HepG2 (cell line): ENCODE measurements around the gene CD79A. TPM values are rescaled to one million over a fixed set of nuclear protein-coding genes. Genes with fewer than 3 reads are reported as not detected.

Experiments
- EP300 ChIP-seq, 3 experiments: sonication (generic) in 1 of 3; formaldehyde crosslinking in 1 of 3; IDR thresholded peaks; 2 replicates each; pipeline versions ENCODE4 v1.5.1 to v1.6.1; 2011 to 2020; ENCODE audit warnings: low read depth in 2 of 3, low read length in 2 of 3, borderline replicate concordance in 1 of 3, improper control_type of control experiment in 1 of 3, mild to moderate bottlenecking in 1 of 3, missing genetic modification reagents in 1 of 3, moderate library complexity in 1 of 3
- HHEX ChIP-seq: IDR thresholded peaks from 2 replicates; pipeline ENCODE4 v1.6.1; 2016; ENCODE audit warnings: control low read depth
- IRF1 ChIP-seq: sonication (generic); formaldehyde crosslinking; IDR thresholded peaks from 2 replicates; pipeline ENCODE4 v1.4.0; 2020; ENCODE audit warnings: low read depth, mild to moderate bottlenecking, missing genetic modification reagents
- SOX13 ChIP-seq, 3 experiments: fragments of 450-650 bp in 1 of 3; sonication (generic) in 1 of 3; formaldehyde crosslinking in 1 of 3; IDR thresholded peaks in 2 of 3; conservative IDR thresholded peaks in 1 of 3; 2 replicates each; pipeline versions ENCODE4 v1.5.0 to v1.6.1; 2016 to 2020; ENCODE audit warnings: antibody characterized with exemption in 1 of 3, mild to moderate bottlenecking in 1 of 3, missing compliant biosample characterization in 1 of 3, missing genetic modification reagents in 1 of 3, moderate library complexity in 1 of 3
- ZBTB3 ChIP-seq: sonication (generic); formaldehyde crosslinking; IDR thresholded peaks from 2 replicates; pipeline ENCODE4 v1.4.0; 2020; ENCODE audit warnings: low read depth, mild to moderate bottlenecking, moderate library complexity, missing genetic modification reagents, borderline replicate concordance
- ZBTB38 ChIP-seq: sonication (generic); formaldehyde crosslinking; IDR thresholded peaks from 2 replicates; pipeline ENCODE4 v1.5.1; 2020; ENCODE audit warnings: mild to moderate bottlenecking, missing genetic modification reagents
- ZBTB49 ChIP-seq: sonication (generic); formaldehyde crosslinking; IDR thresholded peaks from 2 replicates; pipeline ENCODE4 v1.4.0; 2020; ENCODE audit warnings: missing genetic modification reagents, borderline replicate concordance
- ZEB1 ChIP-seq: IDR thresholded peaks from 2 replicates; pipeline ENCODE4 v1.6.1; 2012; ENCODE audit warnings: mild to moderate bottlenecking, low read depth, inconsistent platforms; ENCODE audit not compliant: insufficient replicate concordance
- ZMYM2 ChIP-seq: sonication (generic); formaldehyde crosslinking; IDR thresholded peaks from 2 replicates; pipeline ENCODE4 v1.8.0; 2022; ENCODE audit warnings: mild to moderate bottlenecking, missing genetic modification reagents
- ZNF318 ChIP-seq: sonication (generic); formaldehyde crosslinking; IDR thresholded peaks from 2 replicates; pipeline ENCODE4 v1.4.0; 2020; ENCODE audit warnings: mild to moderate bottlenecking, missing genetic modification reagents
- ZNF710 ChIP-seq: sonication (generic); formaldehyde crosslinking; IDR thresholded peaks from 2 replicates; pipeline ENCODE4 v1.5.0; 2020; ENCODE audit warnings: mild to moderate bottlenecking, missing genetic modification reagents, borderline replicate concordance
- ZNF883 ChIP-seq: sonication (generic); formaldehyde crosslinking; IDR thresholded peaks from 2 replicates; pipeline ENCODE4 v1.5.1; 2020; ENCODE audit warnings: mild to moderate bottlenecking, missing genetic modification reagents; ENCODE audit errors: not compliant biosample characterization
- polyA plus RNA-seq, 8 experiments: library from polyadenylated mRNA; depleted of rRNA in 3 of 8; stranded (reverse) in 7 of 8; unstranded in 1 of 8; fragments of >200 nt; fragmentation: Illumina TruSeq in 4 of 8; extraction: Trizol in 4 of 8; gene quantifications; 2 replicates each; pipeline versions ENCODE4 v1.2.1 to v1.2.3, GENCODE V29; 2011 to 2016; ENCODE audit warnings: low read depth in 4 of 8, missing spikeins in 1 of 8, mixed read lengths in 1 of 8; ENCODE audit not compliant: insufficient read depth in 1 of 8
- total RNA-seq, 5 experiments: library from RNA; depleted of rRNA; stranded (reverse); fragments of >200 nt; fragmentation: Illumina TruSeq; extraction: Trizol; gene quantifications; 2 replicates each; pipeline ENCODE4 v1.2.3, GENCODE V29; 2016; ENCODE audit warnings: low read depth in 1 of 5

Gene CD79A
- total and polyA plus RNA-seq, 2 of the 13 experiments (the other 11 are each of a cell fraction or from before 2014, with no cell fraction given), result 0.24 to 0.33 TPM

GRCh38 chr19:41883821-41884733 is 7.0 kb downstream of the CD79A start (continued):
- TF ChIP-seq ZBTB49 (CRISPR knock-in tag) (no peak), EP300 (IDR thresholded peaks at IDR 0.05; ENCODE audit: low read depth in 2 of 2, low read length in 2 of 2) (peak; percentile 26 to 49; a peak in 2 of 4 replicates), EP300 (CRISPR knock-in tag; IDR thresholded peaks at IDR 0.05; ENCODE audit: borderline replicate concordance) (no peak), ZBTB38 (peak; percentile 75; the same call in 1 of the 2 replicates), ZNF710 (CRISPR knock-in tag) (no peak; the same call in 1 of the 2 replicates), ZNF883 (CRISPR knock-in tag) (no peak), IRF1 (no peak), SOX13 (IDR thresholded peaks at IDR 0.05) (no peak), SOX13 (CRISPR knock-in tag; conservative IDR thresholded peaks at IDR 0.05 in 1 of 2, IDR thresholded peaks at IDR 0.05 in 1 of 2) (peak in 1 of 2 experiments; percentile 58; a peak in 2 of 4 replicates), ZEB1 (peak; percentile 84), ZNF318 (CRISPR knock-in tag) (no peak), ZMYM2 (CRISPR knock-in tag) (peak; percentile 93), HHEX (CRISPR knock-in tag) (no peak), ZBTB3 (CRISPR knock-in tag) (no peak)
